Measurements from ENCODE around the gene TSPAN16. TPM values are rescaled to one million over a fixed set of nuclear protein-coding genes. Genes with fewer than 3 reads are reported as not detected.

The TSPAN16 gene
- total RNA-seq, 2 experiments from 2014 or later = not detected

DNA sequence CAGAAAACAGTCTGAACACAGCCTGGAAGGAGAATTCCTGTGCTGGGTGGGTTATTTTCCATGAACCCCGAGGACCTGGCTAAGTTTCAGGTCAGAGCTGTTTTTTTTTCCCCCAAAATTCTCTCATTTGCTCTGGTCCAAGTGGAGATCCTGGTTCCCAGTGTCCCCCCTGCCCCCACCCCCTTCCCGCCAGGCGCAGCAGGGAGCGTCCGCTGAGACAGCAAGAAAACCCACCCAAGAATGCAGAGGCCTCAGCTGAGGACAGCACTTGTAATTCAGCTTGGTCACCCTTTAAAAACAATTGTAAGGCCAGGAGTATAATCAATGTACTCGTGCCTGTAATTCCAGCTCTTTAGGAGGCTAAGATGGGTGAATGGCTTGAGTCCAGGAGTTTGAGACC, 11.4 kb upstream of the TSPAN16 start:
- no peaks in the 10 kb centered on the region for H3K79me2 ChIP-seq (ENCODE audit: insufficient read depth, low read depth, low read length)
- BruUV-seq (replicated peaks) = no TSS peak
- H3K9me3 ChIP-seq (ENCODE audit: low read length) = no peaks in the 10 kb centered on the region
- no peak for DNase-seq (ENCODE audit: low spot score)
- POLR2A ChIA-PET = interaction anchor here (0.7 kb wide), 1 partner anchor 85 kb away, joined by 3 read pairs; no protein-coding TSS in a partner anchor
- no peak overlapping the region for H2AFZ ChIP-seq (ENCODE audit: low read length)
- no peak overlapping the region for H3K4me3 ChIP-seq (ENCODE audit: low read depth, low read length, poor library complexity, severe bottlenecking)
- H3K36me3 ChIP-seq (ENCODE audit: insufficient read depth, low read length) = no peaks in the 10 kb centered on the region
- H3K4me1 ChIP-seq (ENCODE audit: insufficient read depth, low read length, poor library complexity, severe bottlenecking) = peaks cover 7% of the 10 kb centered on the region
- CTCF ChIA-PET (ENCODE audit: unreplicated experiment) = no interaction called here
- intact Hi-C loops (cut with micrococcal nuclease; ENCODE audit: unreplicated experiment) = no loop called here
- H3K4me2 ChIP-seq (ENCODE audit: low read length) = no peak overlapping the region
- H3K27ac ChIP-seq (ENCODE audit: low read depth, low read length, poor library complexity, severe bottlenecking) = no peak overlapping the region
- TF ChIP-seq, protein P1, sequence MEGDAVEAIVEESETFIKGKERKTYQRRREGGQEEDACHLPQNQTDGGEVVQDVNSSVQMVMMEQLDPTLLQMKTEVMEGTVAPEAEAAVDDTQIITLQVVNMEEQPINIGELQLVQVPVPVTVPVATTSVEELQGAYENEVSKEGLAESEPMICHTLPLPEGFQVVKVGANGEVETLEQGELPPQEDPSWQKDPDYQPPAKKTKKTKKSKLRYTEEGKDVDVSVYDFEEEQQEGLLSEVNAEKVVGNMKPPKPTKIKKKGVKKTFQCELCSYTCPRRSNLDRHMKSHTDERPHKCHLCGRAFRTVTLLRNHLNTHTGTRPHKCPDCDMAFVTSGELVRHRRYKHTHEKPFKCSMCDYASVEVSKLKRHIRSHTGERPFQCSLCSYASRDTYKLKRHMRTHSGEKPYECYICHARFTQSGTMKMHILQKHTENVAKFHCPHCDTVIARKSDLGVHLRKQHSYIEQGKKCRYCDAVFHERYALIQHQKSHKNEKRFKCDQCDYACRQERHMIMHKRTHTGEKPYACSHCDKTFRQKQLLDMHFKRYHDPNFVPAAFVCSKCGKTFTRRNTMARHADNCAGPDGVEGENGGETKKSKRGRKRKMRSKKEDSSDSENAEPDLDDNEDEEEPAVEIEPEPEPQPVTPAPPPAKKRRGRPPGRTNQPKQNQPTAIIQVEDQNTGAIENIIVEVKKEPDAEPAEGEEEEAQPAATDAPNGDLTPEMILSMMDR (conservative IDR thresholded peaks at IDR 0.05; ENCODE audit: low read length) = no peak
- no peaks in the 10 kb centered on the region for H3K9me2 ChIP-seq (ENCODE audit: insufficient read depth, low read length)
- H4K20me1 ChIP-seq (ENCODE audit: insufficient read depth, low read length) = no peaks in the 10 kb centered on the region

DNA sequence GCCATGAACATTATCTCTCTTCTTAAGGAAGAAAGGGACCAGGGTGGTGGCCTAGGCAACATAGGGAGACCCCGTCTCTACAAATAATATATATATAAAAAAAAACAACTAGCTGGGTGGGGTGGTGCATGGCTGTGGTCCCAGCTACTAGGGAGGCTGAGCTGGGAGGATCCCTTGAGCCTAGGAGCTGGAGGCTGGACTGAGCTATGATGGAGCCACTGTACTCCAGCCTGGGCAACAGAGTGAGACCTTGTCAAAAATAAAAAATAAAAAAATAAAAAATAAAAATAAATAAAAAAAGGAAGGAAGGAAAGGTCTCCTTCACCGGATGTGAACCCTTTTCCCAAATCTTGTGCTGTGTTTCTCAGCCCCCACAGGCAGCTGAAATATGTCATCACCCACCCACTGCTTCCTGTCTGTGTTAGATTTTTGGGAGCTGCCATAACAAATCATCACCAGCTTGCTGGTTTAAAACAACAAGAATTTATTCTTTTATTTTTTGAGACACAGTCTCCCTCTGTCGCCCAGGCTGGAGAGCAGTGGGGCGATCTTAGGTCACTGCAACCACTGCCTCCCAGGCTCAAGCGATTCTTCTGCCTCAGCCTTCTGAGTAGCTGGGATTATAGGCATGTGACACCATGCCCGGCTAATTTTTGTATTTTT, 9.5 kb upstream of the TSPAN16 start:
- POLR2A ChIA-PET = no interaction called here
- Histone ChIP-seq H3K36me3 (ENCODE audit: insufficient read depth, low read length) (no peaks in the 10 kb centered on the region), H3K4me3 (ENCODE audit: low read depth, low read length, poor library complexity, severe bottlenecking) (no peak overlapping the region), H3K27ac (ENCODE audit: low read depth, low read length, poor library complexity, severe bottlenecking) (no peak overlapping the region), H3K79me2 (ENCODE audit: insufficient read depth, low read depth, low read length) (no peaks in the 10 kb centered on the region), H2AFZ (ENCODE audit: low read length) (no peak overlapping the region), H3K9me2 (ENCODE audit: insufficient read depth, low read length) (no peaks in the 10 kb centered on the region), H3K4me1 (ENCODE audit: insufficient read depth, low read length, poor library complexity, severe bottlenecking) (peaks cover 3% of the 10 kb centered on the region), H3K9me3 (ENCODE audit: low read length) (no peaks in the 10 kb centered on the region), H4K20me1 (ENCODE audit: insufficient read depth, low read length) (no peaks in the 10 kb centered on the region), H3K4me2 (ENCODE audit: low read length) (no peak overlapping the region)
- intact Hi-C loops (cut with micrococcal nuclease; ENCODE audit: unreplicated experiment) = no loop called here
- TF ChIP-seq, protein P1 (conservative IDR thresholded peaks at IDR 0.05; ENCODE audit: low read length) = no peak
- TF ChIP-seq EZH2phosphoT487 (IDR thresholded peaks at IDR 0.05; ENCODE audit: borderline replicate concordance, low read depth, low read length) = no peak
- no TSS peak for BruUV-seq (replicated peaks)
- CTCF ChIA-PET (ENCODE audit: unreplicated experiment) = no interaction called here
- DNase-seq (ENCODE audit: low spot score) = no peak

DNA sequence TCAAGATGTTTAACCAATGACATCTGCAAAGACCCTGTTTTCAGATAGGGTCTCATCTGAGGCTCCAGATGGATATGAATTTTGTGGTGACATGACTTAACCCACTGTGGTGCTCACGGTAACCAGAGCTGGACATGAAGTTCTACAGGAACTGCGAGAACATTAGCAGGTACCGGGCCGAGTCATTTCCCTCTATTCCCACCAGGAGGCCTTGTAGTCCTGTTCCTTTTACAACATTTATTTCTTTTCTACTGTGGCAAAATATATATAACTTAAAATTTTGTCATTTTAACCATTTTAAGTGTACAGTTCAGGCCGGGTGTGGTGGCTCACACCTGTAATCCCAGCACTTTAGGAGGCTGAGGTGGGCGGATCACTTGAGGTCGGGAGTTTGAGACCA, 7.6 kb upstream of the TSPAN16 start:
- no peaks in the 10 kb centered on the region for H4K20me1 ChIP-seq (ENCODE audit: insufficient read depth, low read length)
- H3K79me2 ChIP-seq (ENCODE audit: insufficient read depth, low read depth, low read length) = no peaks in the 10 kb centered on the region
- no peak for DNase-seq (ENCODE audit: low spot score)
- CTCF ChIA-PET (ENCODE audit: unreplicated experiment) = no interaction called here
- no peaks in the 10 kb centered on the region for H3K9me2 ChIP-seq (ENCODE audit: insufficient read depth, low read length)
- H3K27ac ChIP-seq (ENCODE audit: low read depth, low read length, poor library complexity, severe bottlenecking) = no peak overlapping the region
- TF ChIP-seq, protein P1 (conservative IDR thresholded peaks at IDR 0.05; ENCODE audit: low read length) = peak; percentile 60
- no peak for TF ChIP-seq EZH2phosphoT487 (IDR thresholded peaks at IDR 0.05; ENCODE audit: borderline replicate concordance, low read depth, low read length)
- POLR2A ChIA-PET = no interaction called here
- H3K4me3 ChIP-seq (ENCODE audit: low read depth, low read length, poor library complexity, severe bottlenecking) = no peak overlapping the region
- H3K4me1 ChIP-seq (ENCODE audit: insufficient read depth, low read length, poor library complexity, severe bottlenecking) = peaks cover 14% of the 10 kb centered on the region
- H3K9me3 ChIP-seq (ENCODE audit: low read length) = no peaks in the 10 kb centered on the region
- no TSS peak for BruUV-seq (replicated peaks)
- H3K4me2 ChIP-seq (ENCODE audit: low read length) = no peak overlapping the region
- intact Hi-C loops (cut with micrococcal nuclease; ENCODE audit: unreplicated experiment) = no loop called here
- no peaks in the 10 kb centered on the region for H3K36me3 ChIP-seq (ENCODE audit: insufficient read depth, low read length)
- no peak overlapping the region for H2AFZ ChIP-seq (ENCODE audit: low read length)

Measured in OCI-LY7 (cell line).